ENCODE results near the gene CCNH.

Gene CCNH

GRCh38 chr5:87413343-87413645, 564 bp upstream of the CCNH start:
- Mint-ChIP-seq H3K36me3 (peaks cover 23% of the 10 kb centered on the region), H3K4me1 (peaks cover 37% of the 10 kb centered on the region), H3K4me3 (peak overlapping the region; percentile 87), H3K9me3 (no peaks in the 10 kb centered on the region), H3K27ac (peak overlapping the region; percentile 94), H3K27me3 (peaks cover 4% of the 10 kb centered on the region)
- CTCF ChIA-PET = no interaction called here
- no peak for DNase-seq

- Mint-ChIP-seq H3K27ac (peak overlapping the region; percentile 94), H3K36me3 (peaks cover 34% of the 10 kb centered on the region), H3K4me1 (peaks cover 40% of the 10 kb centered on the region), H3K27me3 (peaks cover 4% of the 10 kb centered on the region), H3K4me3 (peak overlapping the region; percentile 87), H3K9me3 (no peaks in the 10 kb centered on the region)
- peak; percentile 60 for DNase-seq
- CTCF ChIA-PET = interaction anchor here (0.7 to 3.2 kb wide), 4 partner anchors 13 to 42 kb away, joined by 3 to 15 read pairs (median 4); no protein-coding TSS in a partner anchor
Measured at GRCh38 chr5:87411973-87412629, 629 bp downstream of the CCNH start.

GRCh38 chr5:87411586-87411972, 1.2 kb downstream of the CCNH start:
- Mint-ChIP-seq H3K36me3 (peaks cover 39% of the 10 kb centered on the region), H3K4me1 (peaks cover 44% of the 10 kb centered on the region)
- CTCF ChIA-PET = interaction anchor here (0.7 to 3.2 kb wide), 4 partner anchors 12 to 42 kb away, joined by 3 to 15 read pairs (median 4); no protein-coding TSS in a partner anchor

GRCh38 chr5:87410931-87411330, 1.8 kb downstream of the CCNH start:
- H3K27me3 Mint-ChIP-seq = peaks cover 4% of the 10 kb centered on the region
- no peaks in the 10 kb centered on the region for H3K9me3 Mint-ChIP-seq
- DNase-seq = no peak
- H3K27ac Mint-ChIP-seq = peak overlapping the region; percentile 57
- CTCF ChIA-PET = interaction anchor here (1.3 to 3.2 kb wide), 3 partner anchors 11 to 31 kb away, joined by 3 to 15 read pairs (median 3); no protein-coding TSS in a partner anchor
- H3K36me3 Mint-ChIP-seq = peaks cover 44% of the 10 kb centered on the region
- peak overlapping the region; percentile 67 for H3K4me3 Mint-ChIP-seq
- H3K4me1 Mint-ChIP-seq = peaks cover 48% of the 10 kb centered on the region

More at GRCh38 chr5:87411586-87411972, 1.2 kb downstream of the CCNH start:
- Mint-ChIP-seq H3K4me3 (peak overlapping the region; percentile 87), H3K27me3 (peaks cover 4% of the 10 kb centered on the region), H3K27ac (peak overlapping the region; percentile 94), H3K9me3 (no peaks in the 10 kb centered on the region)
- DNase-seq = no peak

- Mint-ChIP-seq H3K27ac (no peak overlapping the region), H3K9me3 (no peaks in the 10 kb centered on the region)
Measured at GRCh38 chr5:87408204-87408603, 4.5 kb downstream of the CCNH start.

GRCh38 chr5:87405472-87406155, 7.1 kb downstream of the CCNH start:
- H3K4me3 Mint-ChIP-seq = no peak overlapping the region
- DNase-seq = no peak
- no peaks in the 10 kb centered on the region for H3K27me3 Mint-ChIP-seq
- peaks cover 36% of the 10 kb centered on the region for H3K4me1 Mint-ChIP-seq
- H3K27ac Mint-ChIP-seq = peak overlapping the region; percentile 2
- H3K36me3 Mint-ChIP-seq = peaks cover 58% of the 10 kb centered on the region
- CTCF ChIA-PET = interaction anchor here (1.2 kb wide), 1 partner anchor 25 kb away, joined by 4 read pairs; no protein-coding TSS in a partner anchor
- H3K9me3 Mint-ChIP-seq = no peaks in the 10 kb centered on the region

More at GRCh38 chr5:87408204-87408603, 4.5 kb downstream of the CCNH start:
- CTCF ChIA-PET = interaction anchor here (0.9 kb wide), 1 partner anchor 8 kb away, joined by 3 read pairs; no protein-coding TSS in a partner anchor
- peaks cover 54% of the 10 kb centered on the region for H3K4me1 Mint-ChIP-seq
- peaks cover 60% of the 10 kb centered on the region for H3K36me3 Mint-ChIP-seq
- no peak overlapping the region for H3K4me3 Mint-ChIP-seq
- H3K27me3 Mint-ChIP-seq = peaks cover 4% of the 10 kb centered on the region
- no peak for DNase-seq

GRCh38 chr5:87404359-87404758, 8.4 kb downstream of the CCNH start:
- CTCF ChIA-PET = no interaction called here
- Mint-ChIP-seq H3K4me1 (peaks cover 40% of the 10 kb centered on the region), H3K9me3 (no peaks in the 10 kb centered on the region), H3K27ac (no peak overlapping the region), H3K4me3 (no peak overlapping the region), H3K27me3 (no peaks in the 10 kb centered on the region), H3K36me3 (peaks cover 59% of the 10 kb centered on the region)
- DNase-seq = no peak

- H3K4me1 Mint-ChIP-seq = peaks cover 38% of the 10 kb centered on the region
- H3K27ac Mint-ChIP-seq = no peak overlapping the region
- peaks cover 57% of the 10 kb centered on the region for H3K36me3 Mint-ChIP-seq
- CTCF ChIA-PET = no interaction called here
- no peaks in the 10 kb centered on the region for H3K27me3 Mint-ChIP-seq
- H3K9me3 Mint-ChIP-seq = no peaks in the 10 kb centered on the region
- DNase-seq = no peak
- no peak overlapping the region for H3K4me3 Mint-ChIP-seq
Measured at GRCh38 chr5:87403899-87404298, 8.8 kb downstream of the CCNH start.

GRCh38 chr5:87403409-87403808, 9.3 kb downstream of the CCNH start:
- H3K9me3 Mint-ChIP-seq = no peaks in the 10 kb centered on the region
- peaks cover 33% of the 10 kb centered on the region for H3K4me1 Mint-ChIP-seq
- CTCF ChIA-PET = no interaction called here
- no peak for DNase-seq
- no peak overlapping the region for H3K27ac Mint-ChIP-seq
- no peak overlapping the region for H3K4me3 Mint-ChIP-seq
- H3K27me3 Mint-ChIP-seq = no peaks in the 10 kb centered on the region
- peaks cover 56% of the 10 kb centered on the region for H3K36me3 Mint-ChIP-seq

- Mint-ChIP-seq H3K36me3 (peaks cover 52% of the 10 kb centered on the region), H3K9me3 (no peaks in the 10 kb centered on the region), H3K27me3 (no peaks in the 10 kb centered on the region), H3K27ac (no peak overlapping the region), H3K4me3 (no peak overlapping the region), H3K4me1 (peaks cover 29% of the 10 kb centered on the region)
- no peak for DNase-seq
- CTCF ChIA-PET = no interaction called here
Measured at GRCh38 chr5:87401626-87402025, 11.1 kb downstream of the CCNH start.

GRCh38 chr5:87400305-87400899, 12.3 kb downstream of the CCNH start:
- H3K4me3 Mint-ChIP-seq = no peak overlapping the region

GRCh38 chr5:87399720-87400119, 13.0 kb downstream of the CCNH start:
- CTCF ChIA-PET = interaction anchor here (0.7 to 2.5 kb wide), 22 partner anchors 9 to 519 kb away, joined by 3 to 15 read pairs (median 4); partner anchors contain the start of genes CCNH and RASA1
- Mint-ChIP-seq H3K9me3 (no peaks in the 10 kb centered on the region), H3K27ac (no peak overlapping the region), H3K27me3 (no peaks in the 10 kb centered on the region), H3K4me3 (no peak overlapping the region), H3K36me3 (peaks cover 52% of the 10 kb centered on the region), H3K4me1 (peaks cover 20% of the 10 kb centered on the region)
- DNase-seq = no peak

More at GRCh38 chr5:87400305-87400899, 12.3 kb downstream of the CCNH start:
- Mint-ChIP-seq H3K9me3 (no peaks in the 10 kb centered on the region), H3K27ac (no peak overlapping the region), H3K27me3 (no peaks in the 10 kb centered on the region), H3K36me3 (peaks cover 46% of the 10 kb centered on the region), H3K4me1 (peaks cover 22% of the 10 kb centered on the region)
- DNase-seq = no peak
- CTCF ChIA-PET = interaction anchor here (0.7 to 2.5 kb wide), 22 partner anchors 8 to 1290 kb away, joined by 3 to 15 read pairs (median 4); partner anchors contain the start of genes CCNH and RASA1

- CTCF ChIA-PET = interaction anchor here (0.7 to 2.5 kb wide), 8 partner anchors 12 to 519 kb away, joined by 3 to 15 read pairs (median 4); partner anchors contain the start of gene CCNH
- Mint-ChIP-seq H3K4me3 (no peak overlapping the region), H3K36me3 (peaks cover 51% of the 10 kb centered on the region), H3K27ac (peak overlapping the region; percentile 24), H3K27me3 (no peaks in the 10 kb centered on the region), H3K9me3 (no peaks in the 10 kb centered on the region), H3K4me1 (peaks cover 20% of the 10 kb centered on the region)
- no peak for DNase-seq
Measured at GRCh38 chr5:87398981-87399614, 13.6 kb downstream of the CCNH start.
